Right atrium auricular region (tissue), 2 donors: Measurements from ENCODE around the gene NCOA3. TPM values are rescaled to one million over a fixed set of nuclear protein-coding genes. Genes with fewer than 3 reads are reported as not detected.

Source experiments
- DNase-seq: peaks from one replicate; pipeline ENCODE4 v3.0.0-alpha.2; 2019; ENCODE audit warnings: low spot score
- H3K27ac ChIP-seq, 2 donors: fragments of 200-600 bp; sonication (generic); 1 replicate in 1 of 2; 2 replicates in 1 of 2; pipeline ENCODE4 v1.5.1; 2016 to 2019
- H3K27me3 ChIP-seq, 2 donors: fragments of 200-600 bp; sonication (generic); one replicate each; pipeline versions ENCODE4 v1.5.1 to v1.6.0; 2017 to 2019
- H3K36me3 ChIP-seq: fragments of 200-600 bp; sonication (generic); one replicate; pipeline ENCODE4 v1.5.1; 2016
- H3K4me1 ChIP-seq, 2 donors: fragments of 200-600 bp; sonication (generic); one replicate each; pipeline versions ENCODE4 v1.5.1 to v1.6.0; 2017 to 2019
- H3K4me3 ChIP-seq, 2 donors: fragments of 200-600 bp; sonication (generic); 1 replicate in 1 of 2; 2 replicates in 1 of 2; pipeline ENCODE4 v1.5.1; 2017 to 2019; ENCODE audit warnings: mild to moderate bottlenecking in 1 of 2, moderate library complexity in 1 of 2
- H3K9me3 ChIP-seq, 2 donors: fragments of 200-600 bp; sonication (generic); one replicate each; pipeline ENCODE4 v1.5.1; 2019
- CTCF ChIP-seq, 2 donors: fragments of 200-600 bp; sonication (generic); IDR thresholded peaks; one replicate each; pipeline ENCODE4 v1.5.1; 2019; ENCODE audit warnings: antibody characterized with exemption in 2 of 2
- total RNA-seq, 2 donors: library from RNA; depleted of rRNA; stranded (reverse); fragments of >200 nt; gene quantifications; one replicate each; pipeline ENCODE4 v1.1.0, GENCODE V29; 2016

The NCOA3 gene
- total RNA-seq, 2 donors from 2014 or later: 24.1 to 27.4 TPM

- Histone ChIP-seq H3K36me3 (no peaks in the 10 kb centered on the region), H3K27ac (no peak overlapping the region), H3K4me1 (peaks cover 0 to 21% of the 10 kb centered on the region in 2 donors), H3K4me3 (no peak overlapping the region), H3K9me3 (no peaks in the 10 kb centered on the region), H3K27me3 (no peaks in the 10 kb centered on the region)
- DNase-seq: no peak
- TF ChIP-seq CTCF (IDR thresholded peaks at IDR 0.05): no peak
Measured at GRCh38 chr20:47509104-47509661, 7.5 kb downstream of the NCOA3 start.

GRCh38 chr20:47509685-47510084 lies 8.0 kb downstream of the NCOA3 start:
- Histone ChIP-seq H3K4me1 (peaks cover 0 to 18% of the 10 kb centered on the region in 2 donors), H3K27ac (no peak overlapping the region), H3K9me3 (no peaks in the 10 kb centered on the region), H3K36me3 (no peaks in the 10 kb centered on the region), H3K4me3 (no peak overlapping the region), H3K27me3 (no peaks in the 10 kb centered on the region)
- DNase-seq: no peak
- no peak for TF ChIP-seq CTCF (IDR thresholded peaks at IDR 0.05)

GRCh38 chr20:47515843-47516242 lies 14.2 kb downstream of the NCOA3 start:
- Histone ChIP-seq H3K27me3 (no peaks in the 10 kb centered on the region), H3K9me3 (peaks cover 0 to 1% of the 10 kb centered on the region in 2 donors), H3K27ac (no peak overlapping the region), H3K4me1 (no peaks in the 10 kb centered on the region), H3K36me3 (peaks cover 3% of the 10 kb centered on the region), H3K4me3 (no peak overlapping the region)
- no peak for DNase-seq
- TF ChIP-seq CTCF (IDR thresholded peaks at IDR 0.05): no peak

GRCh38 chr20:47521059-47521808 lies 19.5 kb downstream of the NCOA3 start:
- H3K4me1 ChIP-seq: peaks cover 0 to 19% of the 10 kb centered on the region in 2 donors
- peaks cover 0 to 8% of the 10 kb centered on the region in 2 donors for H3K9me3 ChIP-seq
- no peaks in the 10 kb centered on the region for H3K27me3 ChIP-seq
- H3K27ac ChIP-seq: no peak overlapping the region
- H3K36me3 ChIP-seq: peaks cover 9% of the 10 kb centered on the region
- no peak overlapping the region for H3K4me3 ChIP-seq
- TF ChIP-seq CTCF (IDR thresholded peaks at IDR 0.05): peak; percentile 23 to 27
- DNase-seq: no peak

- Histone ChIP-seq H3K4me3 (no peak overlapping the region), H3K27ac (peak overlapping the region in 1 of 2 donors; percentile 3), H3K9me3 (peaks cover 0 to 8% of the 10 kb centered on the region in 2 donors), H3K36me3 (peaks cover 9% of the 10 kb centered on the region), H3K27me3 (no peaks in the 10 kb centered on the region), H3K4me1 (peaks cover 0 to 20% of the 10 kb centered on the region in 2 donors)
- no peak for DNase-seq
- no peak for TF ChIP-seq CTCF (IDR thresholded peaks at IDR 0.05)
Measured at GRCh38 chr20:47524015-47524784, 22.5 kb downstream of the NCOA3 start.
